IMR-90 (cell line): Measurements from ENCODE around the gene RAB8A. TPM values are rescaled to one million over a fixed set of nuclear protein-coding genes. Genes with fewer than 3 reads are reported as not detected.

ENCODE experiments used
- ATAC-seq: fragments of 200-7000 bp; cut with Tn5 transposase; 2 replicates; pipeline ENCODE4 v1.9.1; 2020; ENCODE audit warnings: low read depth, mild to moderate bottlenecking, moderate library complexity
- BruUV-seq: library from RNA; stranded (reverse); fragments of 400-500 nt; replicated peaks from 2 replicates; lab custom pipeline; 2021; lab: Mats Ljungman, UMichigan
- CTCF ChIA-PET: fragments of 300-600 bp; formaldehyde crosslinking; extraction: SDS; loops from one replicate; lab custom pipeline; 2021; ENCODE audit warnings: antibody characterized with exemption; lab: Yijun Ruan, JAX
- POLR2A ChIA-PET: fragments of 300-600 bp; sonication (Branson Sonifier 250); formaldehyde crosslinking; loops from one replicate; lab custom pipeline; 2022; ENCODE audit warnings: antibody characterized with exemption; ENCODE audit not compliant: unreplicated experiment; lab: Charles Lee
- DNase-seq: peaks from one replicate; pipeline ENCODE4 v3.0.0; 2013
- H2AFZ ChIP-seq: replicated peaks from 2 replicates; pipeline ENCODE3; 2013; ENCODE audit warnings: low read length, mild to moderate bottlenecking; ENCODE audit not compliant: poor library complexity
- H2AK5ac ChIP-seq: 2 replicates; pipeline ENCODE4 v1.6.1; 2013; ENCODE audit warnings: low read depth, low read length, inconsistent platforms
- H2AK9ac ChIP-seq: replicated peaks from 2 replicates; pipeline ENCODE3; 2013; ENCODE audit warnings: mild to moderate bottlenecking, low read depth, low read length, moderate library complexity; ENCODE audit not compliant: poor library complexity
- H2BK120ac ChIP-seq: 2 replicates; pipeline ENCODE4 v1.6.1; 2013; ENCODE audit warnings: low read depth, low read length, inconsistent platforms
- H2BK15ac ChIP-seq: 3 replicates; pipeline ENCODE4 v1.6.1; 2013; ENCODE audit warnings: low read depth, low read length, inconsistent platforms
- H2BK20ac ChIP-seq: 2 replicates; pipeline ENCODE4 v1.6.1; 2013; ENCODE audit warnings: low read depth, mild to moderate bottlenecking, inconsistent platforms, low read length, moderate library complexity
- H2BK5ac ChIP-seq: 2 replicates; pipeline ENCODE4 v1.6.1; 2013; ENCODE audit warnings: mild to moderate bottlenecking, low read depth, low read length, inconsistent platforms; ENCODE audit not compliant: poor library complexity, severe bottlenecking
- H3K14ac ChIP-seq: replicated peaks from 2 replicates; pipeline ENCODE4 v1.6.1; 2013; ENCODE audit warnings: low read depth, low read length, inconsistent platforms
- H3K18ac ChIP-seq: 2 replicates; pipeline ENCODE4 v1.6.1; 2013; ENCODE audit warnings: low read depth, low read length, control low read depth
- H3K23ac ChIP-seq: 2 replicates; pipeline ENCODE4 v1.6.1; 2013; ENCODE audit warnings: low read depth, low read length, inconsistent platforms
- H3K27ac ChIP-seq: 2 replicates; pipeline ENCODE4 v1.5.1; 2013; ENCODE audit warnings: mild to moderate bottlenecking, control low read depth, low read length; ENCODE audit not compliant: insufficient read depth
- H3K27me3 ChIP-seq: 2 replicates; pipeline ENCODE4 v1.6.1; 2013; ENCODE audit warnings: low read length; ENCODE audit not compliant: control insufficient read depth, insufficient read depth
- H3K36me3 ChIP-seq: 2 replicates; pipeline ENCODE4 v1.6.1; 2013; ENCODE audit warnings: low read length, mixed read lengths; ENCODE audit not compliant: control insufficient read depth, insufficient read depth
- H3K4ac ChIP-seq: 2 replicates; pipeline ENCODE4 v1.6.1; 2013; ENCODE audit warnings: low read depth, low read length, inconsistent platforms
- H3K4me1 ChIP-seq: 2 replicates; pipeline ENCODE4 v1.6.1; 2013; ENCODE audit warnings: low read length, mixed read lengths; ENCODE audit not compliant: control insufficient read depth, insufficient read depth
- H3K4me2 ChIP-seq: 2 replicates; pipeline ENCODE4 v1.6.1; 2013; ENCODE audit warnings: low read depth, mild to moderate bottlenecking, control low read depth, low read length, moderate library complexity
- H3K4me3 ChIP-seq: 2 replicates; pipeline ENCODE4 v1.5.1; 2013; ENCODE audit warnings: low read depth, mild to moderate bottlenecking, control low read depth, low read length, moderate library complexity; ENCODE audit not compliant: insufficient read depth
- H3K56ac ChIP-seq: 2 replicates; pipeline ENCODE4 v1.6.1; 2013; ENCODE audit warnings: low read length, inconsistent platforms; ENCODE audit not compliant: insufficient read depth; ENCODE audit errors: extremely low read depth
- H3K79me1 ChIP-seq, 2 experiments: 2 replicates each; pipeline ENCODE4 v1.6.1; 2013; ENCODE audit warnings: low read length in 2 of 2, inconsistent platforms in 1 of 2, low read depth in 1 of 2
- H3K9ac ChIP-seq: 2 replicates; pipeline ENCODE4 v1.6.1; 2013; ENCODE audit warnings: low read depth, low read length, control low read depth
- H3K9me1 ChIP-seq: 2 replicates; pipeline ENCODE4 v1.6.1; 2013; ENCODE audit warnings: low read length, inconsistent platforms; ENCODE audit not compliant: insufficient read depth
- H3K9me3 ChIP-seq: 2 replicates; pipeline ENCODE4 v1.6.1; 2013; ENCODE audit warnings: low read length; ENCODE audit not compliant: control insufficient read depth, insufficient read depth
- H4K20me1 ChIP-seq: 2 replicates; pipeline ENCODE4 v1.6.1; 2013; ENCODE audit warnings: low read length, inconsistent platforms; ENCODE audit not compliant: insufficient read depth
- H4K5ac ChIP-seq: 2 replicates; pipeline ENCODE4 v1.6.1; 2013; ENCODE audit warnings: mild to moderate bottlenecking, low read depth, low read length, control low read depth
- H4K8ac ChIP-seq, 2 experiments: 2 replicates each; pipeline ENCODE4 v1.6.1; 2013; ENCODE audit warnings: low read depth in 2 of 2, low read length in 2 of 2, control low read depth in 1 of 2, inconsistent platforms in 1 of 2
- H4K91ac ChIP-seq: 2 replicates; pipeline ENCODE4 v1.6.1; 2013; ENCODE audit warnings: low read depth, low read length, inconsistent platforms; ENCODE audit not compliant: insufficient read depth
- BHLHE40 ChIP-seq: fragments of 150-350 bp; IDR thresholded peaks from 2 replicates; pipeline ENCODE4 v1.6.1; 2016; ENCODE audit warnings: mild to moderate bottlenecking, low read depth, low read length
- CEBPB ChIP-seq: IDR thresholded peaks from 2 replicates; pipeline ENCODE4 v1.6.1; 2012; ENCODE audit warnings: low read depth, low read length, improper control_type of control experiment
- CHD1 ChIP-seq: IDR thresholded peaks from 2 replicates; pipeline ENCODE4 v1.6.1; 2012; ENCODE audit warnings: low read depth, low read length, improper control_type of control experiment
- CTCF ChIP-seq: conservative IDR thresholded peaks from 2 replicates; pipeline ENCODE4 v1.5.1; 2012; ENCODE audit warnings: mild to moderate bottlenecking, low read depth, low read length, improper control_type of control experiment
- FOS ChIP-seq: fragments of 150-350 bp; IDR thresholded peaks from 2 replicates; pipeline ENCODE4 v1.6.1; 2016; ENCODE audit warnings: low read depth, low read length
- MAZ ChIP-seq: IDR thresholded peaks from 2 replicates; pipeline ENCODE4 v1.6.1; 2012; ENCODE audit warnings: low read depth, mild to moderate bottlenecking, low read length, improper control_type of control experiment, moderate library complexity, borderline replicate concordance
- MXI1 ChIP-seq: IDR thresholded peaks from 2 replicates; pipeline ENCODE4 v1.6.1; 2012; ENCODE audit warnings: low read depth, mild to moderate bottlenecking, low read length, moderate library complexity, borderline replicate concordance
- NFE2L2 ChIP-seq: fragments of 150-350 bp; IDR thresholded peaks from 2 replicates; pipeline ENCODE4 v1.6.1; 2016; ENCODE audit warnings: low read depth, mild to moderate bottlenecking, low read length
- POLR2A ChIP-seq: IDR thresholded peaks from 2 replicates; pipeline ENCODE4 v1.6.1; 2012; ENCODE audit warnings: mild to moderate bottlenecking, low read depth, low read length
- RAD21 ChIP-seq: IDR thresholded peaks from 2 replicates; pipeline ENCODE4 v1.6.1; 2012; ENCODE audit warnings: low read length, improper control_type of control experiment
- RCOR1 ChIP-seq: IDR thresholded peaks from 2 replicates; pipeline ENCODE4 v1.6.1; 2012; ENCODE audit warnings: mild to moderate bottlenecking, low read length, improper control_type of control experiment; ENCODE audit not compliant: insufficient replicate concordance
- RFX5 ChIP-seq: IDR thresholded peaks from 2 replicates; pipeline ENCODE4 v1.8.0; 2012; ENCODE audit warnings: low read depth, mild to moderate bottlenecking, low read length, moderate library complexity
- SMC3 ChIP-seq: fragments of 150-350 bp; IDR thresholded peaks from 2 replicates; pipeline ENCODE4 v1.6.1; 2016; ENCODE audit warnings: low read depth, mild to moderate bottlenecking, antibody characterized with exemption, low read length, moderate library complexity
- USF2 ChIP-seq: fragments of 150-350 bp; IDR thresholded peaks from 2 replicates; pipeline ENCODE4 v1.6.1; 2017; ENCODE audit warnings: mild to moderate bottlenecking, antibody characterized with exemption, low read length, low read depth
- WGBS, 2 experiments: methylation state at CpG; one replicate each; pipeline versions ENCODE4 v1.1.5 to v1.1.7; 2013; ENCODE audit warnings: missing lambda C conversion rate in 2 of 2; ENCODE audit not compliant: insufficient read length in 1 of 2; ENCODE audit errors: extremely low coverage in 2 of 2; 5-methylcytosine and 5-hydroxymethylcytosine counted together
- dilution Hi-C: fragments of 300-500 bp; cut with HindIII; formaldehyde crosslinking; loops from one replicate; pipeline ENCODE4 v1.14.3; 2018; ENCODE audit warnings: low sequenced_read_pairs; ENCODE audit not compliant: unreplicated experiment
- in situ Hi-C: fragments of 300-500 bp; cut with MboI; formaldehyde crosslinking; loops from 3 replicates; pipeline ENCODE4 v1.14.3; 2019; ENCODE audit warnings: low sequenced_read_pairs, inconsistent platforms, mixed read lengths
- intact Hi-C: fragments of 100-400 bp; cut with micrococcal nuclease; formaldehyde crosslinking; loops from 2 replicates; pipeline ENCODE4 v1.10.0; 2022
- polyA plus RNA-seq, 3 experiments: library from polyadenylated mRNA; depleted of rRNA; stranded (reverse); fragments of >200 nt; gene quantifications; 2 replicates each; pipeline ENCODE4 v1.2.3, GENCODE V29; 2012; ENCODE audit warnings: low replicate concordance in 1 of 3
- total RNA-seq: library from RNA; depleted of rRNA; stranded (reverse); fragments of >200 nt; gene quantifications from 2 replicates; pipeline ENCODE4 v1.2.3, GENCODE V29; 2012
- TF ChIP-seq, protein P1 (sequence below): fragments of 150-350 bp; IDR thresholded peaks from 2 replicates; pipeline ENCODE4 v1.6.1; 2016; ENCODE audit warnings: low read depth, mild to moderate bottlenecking, low read length, moderate library complexity, borderline replicate concordance

The RAB8A gene
- total and polyA plus RNA-seq, 2 of the 4 experiments (the other 2 are of a cell fraction), result 64.5 to 135 TPM

DNA sequence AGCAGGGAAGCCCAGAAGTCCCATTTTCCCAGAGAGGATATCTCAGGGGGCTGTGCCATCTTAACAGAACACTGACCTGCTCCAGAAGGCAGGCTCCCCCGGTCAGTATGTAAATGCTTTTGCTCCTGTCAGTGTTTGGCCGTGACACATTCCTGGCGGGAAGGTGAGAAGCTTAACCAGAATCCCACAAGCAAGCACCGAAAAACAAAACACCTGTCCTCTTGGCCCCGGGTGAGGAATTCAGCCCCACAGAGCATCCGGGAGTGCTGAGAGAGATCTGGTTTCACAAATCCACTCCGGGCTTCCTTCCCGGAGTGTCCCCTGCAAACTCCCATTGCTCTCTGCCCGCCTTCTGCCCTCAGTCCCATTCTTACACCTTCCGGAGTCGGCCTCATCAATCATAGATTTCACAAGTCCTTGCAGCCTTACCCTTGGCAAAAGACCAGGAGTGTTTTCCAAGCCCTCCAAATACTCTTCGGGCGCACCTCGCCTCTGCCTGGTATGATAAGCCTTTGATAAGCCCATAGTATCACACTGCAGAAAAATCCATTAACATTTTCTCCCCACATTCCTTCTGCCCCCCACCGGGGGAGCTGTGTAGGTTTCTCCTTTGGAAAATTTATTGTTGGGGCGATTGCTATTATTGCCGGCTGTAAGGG is 23.2 kb upstream of the RAB8A start:
- peaks cover 100% of the 10 kb centered on the region for H4K20me1 ChIP-seq
- no peak for TF ChIP-seq RAD21
- no peak for TF ChIP-seq MAZ
- TF ChIP-seq CHD1, result no peak
- no peak for TF ChIP-seq FOS
- TF ChIP-seq RFX5, result no peak
- TF ChIP-seq RCOR1, result no peak
- no peak for TF ChIP-seq USF2
- no peak for TF ChIP-seq BHLHE40
- TF ChIP-seq SMC3, result no peak
- no peak; the same call in 1 of the 2 replicates for TF ChIP-seq CTCF
- TF ChIP-seq MXI1, result no peak
- TF ChIP-seq NFE2L2, result no peak
- TF ChIP-seq, protein P1, sequence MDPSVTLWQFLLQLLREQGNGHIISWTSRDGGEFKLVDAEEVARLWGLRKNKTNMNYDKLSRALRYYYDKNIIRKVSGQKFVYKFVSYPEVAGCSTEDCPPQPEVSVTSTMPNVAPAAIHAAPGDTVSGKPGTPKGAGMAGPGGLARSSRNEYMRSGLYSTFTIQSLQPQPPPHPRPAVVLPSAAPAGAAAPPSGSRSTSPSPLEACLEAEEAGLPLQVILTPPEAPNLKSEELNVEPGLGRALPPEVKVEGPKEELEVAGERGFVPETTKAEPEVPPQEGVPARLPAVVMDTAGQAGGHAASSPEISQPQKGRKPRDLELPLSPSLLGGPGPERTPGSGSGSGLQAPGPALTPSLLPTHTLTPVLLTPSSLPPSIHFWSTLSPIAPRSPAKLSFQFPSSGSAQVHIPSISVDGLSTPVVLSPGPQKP, result no peak
- no peak for TF ChIP-seq CEBPB
- no peak for TF ChIP-seq POLR2A

More for the DNA sequence above, 23.2 kb upstream of the RAB8A start:
- no TSS peak for BruUV-seq
- Histone ChIP-seq H3K9me1 (peaks cover 10% of the 10 kb centered on the region), H4K5ac (no peak overlapping the region), H3K4me1 (peaks cover 9% of the 10 kb centered on the region), H3K9ac (no peak overlapping the region), H2BK15ac (no peak overlapping the region), H2BK5ac (no peak overlapping the region), H2AFZ (no peak overlapping the region), H3K14ac (no peak overlapping the region), H3K9me3 (no peaks in the 10 kb centered on the region), H3K79me1 (peaks cover 48 to 91% of the 10 kb centered on the region in 2 experiments), H2AK5ac (no peak overlapping the region), H3K56ac (no peak overlapping the region), H2BK20ac (no peak overlapping the region), H3K23ac (0 out of 2 replicates have a peak overlapping the region, but pooled peaks have one; percentile 33), H3K27me3 (no peaks in the 10 kb centered on the region), H4K91ac (no peak overlapping the region), H3K18ac (no peak overlapping the region), H2AK9ac (peak overlapping the region; percentile 23), H3K4me3 (no peak overlapping the region), H3K36me3 (peaks cover 94% of the 10 kb centered on the region), H4K8ac (no peak overlapping the region), H3K4me2 (no peak overlapping the region), H3K4ac (no peak overlapping the region; the same call in 1 of the 2 replicates), H3K27ac (no peak overlapping the region), H2BK120ac (no peak overlapping the region)
- ATAC-seq (no peak), DNase-seq (no peak)
- dilution Hi-C loops (no loop called here), intact Hi-C loops (no loop called here), in situ Hi-C loops (no loop called here)
- CTCF ChIA-PET, result interaction anchor here (1.4 kb wide), 1 partner anchor 9 kb away, joined by 4 read pairs; no protein-coding TSS in a partner anchor
- POLR2A ChIA-PET, result interaction anchor here (0.6 kb wide), 1 partner anchor 25 kb away, joined by 4 read pairs; no protein-coding TSS in a partner anchor
- WGBS, 2 experiments, result 92% methylated on average over 2 of the region's 17 CpGs; no CpG with 5 or more reads in 1 of the 2 experiments
